Superior temporal gyrus (tissue), 1 donor: ENCODE results near the gene EEF2K.
A peak's percentile ranks its signal among the peaks of the same experiment; 100 is the strongest.

Source experiments
- DNase-seq: peaks from one replicate; pipeline ENCODE4 v3.0.0-alpha.2; 2016; ENCODE audit errors: extremely low spot score

EEF2K gene

DNA sequence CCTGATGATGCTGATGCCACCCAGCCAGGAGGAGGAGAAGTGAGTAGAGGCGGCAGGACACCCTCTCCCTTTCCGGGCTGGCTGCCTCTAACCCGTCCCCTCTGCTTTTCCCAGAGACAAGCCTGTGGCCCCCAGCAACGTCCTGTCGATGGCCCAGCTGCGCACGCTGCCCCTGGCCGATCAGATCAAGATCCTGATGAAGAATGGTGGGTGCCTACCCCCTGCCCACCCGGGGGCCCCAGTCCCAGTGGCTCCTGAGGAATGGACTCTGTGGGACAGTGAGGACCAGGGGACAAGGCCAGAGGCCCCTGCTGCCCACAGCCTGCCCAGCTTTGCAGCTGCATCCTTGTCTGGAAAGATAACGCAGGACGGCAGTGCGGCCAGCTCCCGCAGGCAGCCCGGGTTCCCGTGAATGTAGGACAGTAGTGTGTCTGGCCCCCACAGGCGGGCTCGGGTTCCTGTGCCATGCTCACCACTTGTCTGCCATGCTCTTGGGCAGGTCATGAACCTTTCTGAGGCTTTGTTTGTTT is 111.0 kb downstream of the EEF2K start:
- DNase-seq, result no peak

DNA sequence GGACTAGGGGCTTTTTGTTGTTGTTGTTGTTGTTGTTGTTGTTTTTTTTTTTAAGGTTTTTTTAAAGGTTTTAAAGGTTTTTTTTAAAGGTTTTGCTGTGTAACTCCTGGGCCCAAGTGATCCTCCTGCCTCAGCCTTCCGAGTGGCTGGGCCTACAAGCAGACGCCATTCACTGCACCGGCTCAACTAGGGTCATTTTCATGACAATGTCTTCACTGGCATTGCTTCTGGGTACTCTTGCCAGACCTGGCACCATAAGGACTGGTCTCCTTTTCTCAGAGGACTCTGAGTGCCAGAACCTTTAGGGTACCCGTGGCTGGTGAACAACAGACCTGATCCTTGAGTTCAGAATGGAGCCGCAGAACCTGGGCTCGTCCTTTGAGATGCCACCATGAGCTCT is 111.5 kb downstream of the EEF2K start:
- DNase-seq, result no peak

DNA sequence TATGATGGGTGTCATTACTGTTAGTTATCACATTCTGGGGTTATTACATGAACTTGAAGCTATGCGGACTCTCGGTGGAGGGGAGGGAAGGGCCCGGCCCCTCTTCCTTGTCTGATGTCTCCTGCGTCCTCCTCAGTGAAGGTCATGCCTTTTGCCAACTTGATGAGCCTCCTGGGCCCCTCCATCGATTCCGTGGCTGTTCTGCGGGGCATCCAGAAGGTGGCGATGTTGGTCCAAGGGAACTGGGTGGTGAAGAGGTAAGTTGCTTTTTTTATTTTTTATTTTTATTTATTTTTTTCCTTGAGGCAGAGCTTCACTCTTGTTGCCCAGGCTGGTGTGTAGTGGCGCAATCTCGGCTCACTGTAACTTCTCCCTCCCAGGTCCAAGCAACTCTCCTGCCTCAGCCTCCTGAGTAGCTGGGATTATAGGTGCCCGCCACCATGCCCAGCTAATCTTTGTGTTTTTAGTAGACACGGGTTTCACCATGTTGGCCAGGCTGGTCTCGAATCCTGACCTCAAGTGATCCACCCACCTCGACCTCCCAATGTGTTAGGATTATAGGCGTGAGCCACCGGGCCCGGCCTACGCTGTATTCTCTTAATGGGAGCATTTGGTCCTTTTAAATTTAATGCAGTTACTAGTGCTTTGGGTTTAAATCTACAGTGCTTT is 112.7 kb downstream of the EEF2K start:
- no peak for DNase-seq

DNA sequence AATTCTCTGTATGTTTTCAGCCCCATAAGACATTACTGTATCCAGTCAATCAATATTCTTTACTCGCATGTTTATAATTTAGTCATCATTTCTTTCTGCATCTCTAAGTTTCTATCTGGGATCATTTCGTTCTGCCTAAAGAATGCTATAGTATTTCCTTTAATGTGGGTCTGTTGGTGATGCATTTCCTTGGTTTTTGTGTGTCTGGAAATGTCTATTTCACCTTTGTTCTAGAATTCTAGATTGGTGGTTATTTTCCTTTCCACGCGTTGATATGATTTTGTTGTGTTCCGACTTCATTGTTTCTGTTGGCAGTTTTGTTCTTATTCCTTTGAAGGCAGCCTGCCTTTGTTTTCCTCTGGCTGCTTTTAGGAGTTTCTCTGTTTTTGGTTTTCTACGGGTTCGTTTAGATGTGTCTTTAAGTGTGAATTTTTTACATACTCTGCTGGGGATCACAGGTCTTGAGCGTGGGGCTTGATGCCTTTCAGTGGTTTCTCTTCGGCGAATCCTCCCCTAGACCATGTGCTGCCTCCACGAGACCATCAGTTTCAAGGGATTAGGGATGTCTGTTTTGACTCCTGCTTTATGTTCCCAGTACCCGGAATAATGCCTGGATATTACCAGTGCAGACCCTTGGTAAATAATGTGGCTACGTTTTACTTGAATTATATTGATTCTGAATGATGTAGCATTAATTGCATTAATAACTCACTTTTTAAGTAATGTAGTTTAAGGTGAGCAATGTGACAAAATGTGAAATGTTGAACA is 114.7 kb downstream of the EEF2K start:
- no peak for DNase-seq

DNA sequence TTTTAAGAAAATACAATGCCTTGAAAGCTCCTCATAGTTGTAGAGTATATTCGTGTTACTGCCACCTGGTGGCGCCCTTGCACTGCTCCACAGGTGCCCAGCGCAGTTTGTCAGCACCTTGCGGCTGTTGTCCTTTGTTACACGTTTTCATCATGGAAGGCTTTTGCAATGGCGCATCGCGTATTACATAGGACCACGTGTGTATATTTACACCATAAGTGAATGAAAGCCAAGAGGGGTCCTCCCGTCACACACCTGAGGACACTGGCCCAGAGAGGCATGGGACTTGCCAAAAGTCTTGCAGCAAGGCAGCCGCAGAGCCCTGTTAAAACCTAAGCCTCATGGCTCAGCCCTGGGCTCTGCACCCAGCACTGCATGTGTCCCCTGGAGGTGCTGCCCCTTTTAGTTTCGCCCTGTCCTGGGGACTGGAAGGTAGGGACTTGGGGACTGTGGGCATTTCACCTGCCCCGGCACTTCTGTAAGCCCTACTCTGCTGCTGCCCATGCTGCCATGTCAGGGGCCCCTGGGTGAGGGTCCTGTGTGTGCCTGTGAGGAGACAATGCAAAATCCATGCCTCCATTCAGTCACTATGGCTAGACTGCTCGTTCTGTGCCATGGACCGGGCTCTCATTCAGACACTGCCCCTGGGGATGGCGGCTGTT is 115.4 kb downstream of the EEF2K start:
- DNase-seq, result peak; percentile 81

DNA sequence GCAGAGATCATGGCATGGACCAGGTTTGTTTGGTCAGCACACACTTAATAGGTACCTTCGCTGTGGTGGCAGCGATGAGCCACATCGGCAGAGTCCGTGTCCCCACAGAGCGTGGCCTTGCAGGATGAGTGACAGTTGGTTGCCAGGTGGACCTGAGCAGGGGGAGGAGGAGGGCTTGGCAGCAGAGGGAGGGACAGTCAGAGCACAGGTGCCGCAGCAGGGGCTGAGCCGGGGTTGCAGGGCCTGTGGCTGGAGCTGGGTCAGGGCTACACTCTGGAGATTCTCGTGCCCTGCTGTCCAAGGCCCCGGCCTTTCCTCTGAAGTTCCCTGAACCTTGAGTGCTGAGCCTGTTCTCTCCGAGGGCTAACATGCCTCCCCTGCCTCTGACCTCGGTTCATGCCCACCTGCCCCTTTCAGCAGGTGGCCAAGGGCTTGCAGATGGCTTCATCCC is 116.0 kb downstream of the EEF2K start:
- DNase-seq, result no peak

DNA sequence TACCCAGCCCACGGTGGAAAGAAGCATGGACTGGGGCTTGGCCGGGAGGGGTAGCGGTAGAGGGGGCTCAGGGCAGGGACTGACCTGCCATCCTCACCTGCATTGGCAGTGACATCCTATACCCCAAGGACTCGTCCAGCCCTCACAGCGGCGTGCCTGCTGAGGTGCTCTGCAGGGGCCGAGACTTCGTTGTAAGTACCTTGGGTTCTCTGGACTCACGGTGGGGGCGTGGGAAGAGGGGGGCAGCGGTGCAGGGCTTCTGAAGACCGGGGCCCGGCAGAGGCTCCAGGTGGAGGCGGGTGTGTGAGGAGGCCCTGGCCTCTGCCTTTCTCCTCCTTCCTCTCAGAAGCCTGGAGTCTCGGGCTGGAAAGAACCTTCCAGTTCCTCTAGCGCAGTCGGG is 116.7 kb downstream of the EEF2K start:
- no peak for DNase-seq

DNA sequence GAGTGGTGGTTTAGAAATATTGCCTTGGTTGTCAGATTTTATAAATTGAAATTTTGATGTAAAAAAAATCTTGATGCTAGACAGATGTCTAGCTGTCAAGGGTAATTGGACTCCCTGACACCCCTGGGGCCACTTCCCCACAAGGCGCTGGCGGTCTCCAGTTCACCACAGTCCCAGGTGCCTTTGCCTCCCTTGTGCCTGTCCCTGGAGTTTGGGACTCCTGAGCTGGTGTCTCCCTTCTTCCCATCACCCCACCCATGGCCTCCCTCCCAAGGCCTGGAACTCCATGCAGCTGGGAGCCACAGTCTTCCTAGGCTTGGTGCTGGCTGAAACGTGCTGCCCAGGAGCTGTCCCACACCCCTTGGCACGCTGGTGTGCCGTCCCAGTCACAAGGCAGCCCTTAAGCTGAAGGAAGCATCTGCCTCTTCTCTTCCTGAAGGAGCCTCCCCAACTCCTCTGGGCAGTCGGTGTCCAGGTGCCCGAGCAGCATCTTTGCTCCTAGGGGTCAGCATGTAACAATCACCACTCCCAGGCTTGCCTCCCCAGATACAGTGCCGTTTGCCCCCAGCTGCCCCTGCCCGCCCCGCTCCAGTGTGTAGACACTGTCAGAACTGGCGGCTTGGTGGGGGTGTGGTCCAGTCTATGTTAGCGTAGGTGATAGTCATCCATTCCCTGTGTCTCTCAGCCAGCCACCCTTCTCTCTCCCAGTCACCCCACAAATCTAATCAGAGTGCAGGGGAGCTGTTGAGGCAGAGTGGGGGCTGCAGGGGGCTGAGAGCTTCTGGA is 117.3 kb downstream of the EEF2K start:
- DNase-seq, result no peak

DNA sequence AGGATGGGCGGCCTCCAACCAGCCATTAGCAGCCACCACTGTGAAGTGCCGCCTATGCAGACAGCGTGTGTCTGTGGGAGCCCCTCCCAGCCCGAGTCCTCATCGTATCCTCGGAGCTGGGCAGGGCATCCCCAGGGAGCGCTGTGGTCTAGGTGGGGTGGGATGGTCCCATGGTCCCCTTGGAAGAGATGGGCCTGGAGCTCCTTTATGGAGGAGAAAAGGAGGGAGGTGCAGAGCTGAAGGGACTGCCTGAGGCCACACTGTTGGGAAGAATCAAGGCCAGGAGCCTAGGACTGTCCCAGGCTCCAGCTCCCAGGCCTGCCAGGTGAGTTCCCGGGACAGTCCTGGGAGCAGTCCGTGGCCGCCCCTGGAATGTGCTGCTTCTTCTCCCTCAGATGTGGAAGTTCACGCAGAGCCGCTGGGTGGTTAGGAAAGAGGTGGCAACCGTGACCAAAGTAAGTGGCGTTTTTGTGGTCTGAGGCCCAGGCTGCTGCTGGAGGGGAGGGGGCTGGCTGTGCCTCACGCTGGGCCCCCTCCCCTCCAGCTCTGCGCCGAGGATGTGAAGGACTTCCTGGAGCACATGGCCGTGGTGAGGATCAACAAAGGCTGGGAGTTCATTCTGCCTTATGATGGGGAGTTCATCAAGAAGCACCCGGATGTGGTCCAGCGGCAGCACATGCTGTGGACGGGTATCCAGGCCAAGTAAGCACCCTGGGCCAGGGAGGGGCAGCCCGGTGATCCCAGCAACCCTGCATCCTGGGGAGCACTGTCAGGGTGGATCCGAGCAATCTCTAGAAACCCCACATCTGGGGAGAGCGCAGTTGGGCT is 118.1 kb downstream of the EEF2K start:
- no peak for DNase-seq

DNA sequence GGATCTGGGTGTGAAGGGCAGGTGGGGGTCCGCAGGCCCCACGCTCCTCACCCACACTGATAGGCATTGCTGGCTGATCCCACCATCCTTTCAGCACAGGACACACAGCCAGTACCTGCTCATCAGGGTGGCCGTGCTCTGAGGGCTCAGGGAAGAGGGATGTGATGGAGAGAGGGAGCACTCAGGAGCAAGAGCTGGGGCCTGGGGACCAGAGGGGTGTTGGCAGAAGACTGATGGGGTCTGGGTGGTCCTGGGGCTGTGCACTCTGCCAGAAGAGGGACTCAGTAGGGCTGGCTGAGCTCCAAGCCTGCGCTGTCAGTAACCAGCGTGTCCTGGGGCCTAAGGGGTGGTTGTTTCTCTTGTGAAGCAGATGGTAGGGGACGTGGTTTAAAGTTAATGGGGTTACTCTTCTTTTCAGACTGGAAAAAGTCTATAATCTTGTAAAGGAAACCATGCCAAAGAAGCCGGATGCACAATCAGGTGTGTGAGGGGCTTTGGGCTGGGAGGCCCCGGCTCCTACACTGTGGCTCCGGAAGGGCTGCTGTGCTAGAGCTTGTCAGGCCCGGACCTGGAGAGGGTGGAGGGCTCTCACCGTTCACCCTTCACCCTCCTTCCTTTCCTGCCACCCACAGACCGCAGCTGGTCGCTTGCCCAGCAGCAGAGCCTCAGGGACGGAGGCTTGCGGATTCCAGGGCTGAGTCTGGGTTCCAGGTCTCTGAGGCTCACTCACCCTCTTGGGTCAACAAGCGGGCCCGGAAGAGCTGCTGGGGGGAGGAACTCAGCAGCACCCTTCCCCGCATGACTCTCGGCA is 118.9 kb downstream of the EEF2K start:
- DNase-seq, result no peak

DNA sequence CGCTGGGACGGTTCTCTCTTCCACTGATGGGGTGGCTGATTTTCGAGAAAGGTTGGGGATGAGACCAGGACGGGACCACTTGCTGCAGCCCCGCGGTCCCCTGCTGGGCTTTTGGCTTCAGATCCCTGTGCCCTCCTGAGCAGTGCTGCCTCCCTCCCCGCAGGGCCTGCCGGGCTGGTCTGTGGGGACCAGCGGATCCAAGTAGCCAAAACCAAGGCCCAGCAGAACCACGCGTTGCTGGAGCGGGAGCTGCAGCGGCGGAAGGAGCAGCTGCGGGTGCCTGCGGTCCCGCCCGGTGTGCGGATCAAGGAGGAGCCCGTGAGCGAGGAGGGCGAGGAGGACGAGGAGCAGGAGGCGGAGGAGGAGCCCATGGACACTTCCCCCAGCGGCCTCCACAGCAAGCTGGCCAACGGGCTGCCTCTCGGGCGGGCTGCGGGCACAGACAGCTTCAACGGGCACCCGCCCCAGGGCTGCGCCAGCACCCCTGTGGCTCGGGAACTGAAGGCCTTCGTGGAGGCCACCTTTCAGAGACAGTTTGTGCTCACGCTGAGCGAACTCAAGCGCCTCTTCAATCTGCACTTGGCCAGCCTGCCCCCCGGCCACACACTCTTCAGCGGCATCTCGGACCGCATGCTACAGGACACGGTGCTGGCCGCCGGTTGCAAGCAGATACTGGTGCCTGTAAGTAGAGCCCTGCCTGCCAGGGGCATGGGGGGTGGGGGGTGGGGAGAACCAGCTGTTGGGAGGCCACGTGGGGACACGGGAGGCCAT is 119.7 kb downstream of the EEF2K start:
- no peak for DNase-seq

DNA sequence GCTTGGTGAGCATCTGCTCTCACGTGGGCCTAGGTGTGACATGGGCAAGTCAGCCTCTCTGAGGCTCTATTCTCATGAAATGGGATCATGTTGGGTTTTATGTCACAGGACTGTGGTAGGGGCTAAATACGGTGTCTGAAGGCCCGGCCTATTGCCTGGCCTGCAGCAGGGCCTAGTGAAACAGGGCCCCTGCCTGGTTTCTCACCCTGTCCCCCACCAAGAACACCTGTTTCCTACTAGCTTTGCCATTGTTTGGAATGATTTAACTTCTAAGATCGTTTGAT is 120.2 kb downstream of the EEF2K start:
- DNase-seq, result no peak

DNA sequence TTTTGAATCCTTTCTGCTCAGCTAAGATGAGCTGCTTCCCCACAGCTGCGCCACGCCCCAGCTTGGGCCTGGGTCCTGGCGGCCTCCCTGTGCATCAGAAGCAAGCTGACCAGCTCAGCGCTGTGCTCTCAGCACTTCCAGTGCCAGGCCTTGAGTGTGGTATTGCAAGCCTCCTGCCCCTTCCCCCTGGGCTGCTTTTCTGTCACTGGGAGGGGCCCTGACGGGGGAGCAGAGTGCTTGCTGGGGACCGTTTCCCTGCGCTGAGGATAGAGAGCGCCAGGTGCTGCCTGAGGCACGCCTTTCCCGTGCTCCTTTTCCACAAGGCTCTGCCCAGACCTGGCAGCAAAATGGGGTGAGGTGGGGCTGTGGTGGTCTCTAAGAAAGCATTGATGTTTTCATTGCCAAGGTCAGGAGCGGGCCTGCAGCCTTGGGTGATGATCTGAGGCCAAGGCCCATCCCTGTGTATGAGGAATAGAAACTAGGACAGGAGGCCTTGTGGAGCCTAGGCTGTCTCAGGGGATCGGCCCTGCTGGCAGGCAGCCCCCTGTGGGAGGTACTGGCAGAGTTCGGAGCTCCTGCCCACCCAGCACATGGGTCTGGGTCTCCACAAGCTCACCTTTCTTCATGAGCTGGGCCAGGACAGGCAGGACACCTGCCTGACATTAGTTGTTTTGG is 120.8 kb downstream of the EEF2K start:
- no peak for DNase-seq

DNA sequence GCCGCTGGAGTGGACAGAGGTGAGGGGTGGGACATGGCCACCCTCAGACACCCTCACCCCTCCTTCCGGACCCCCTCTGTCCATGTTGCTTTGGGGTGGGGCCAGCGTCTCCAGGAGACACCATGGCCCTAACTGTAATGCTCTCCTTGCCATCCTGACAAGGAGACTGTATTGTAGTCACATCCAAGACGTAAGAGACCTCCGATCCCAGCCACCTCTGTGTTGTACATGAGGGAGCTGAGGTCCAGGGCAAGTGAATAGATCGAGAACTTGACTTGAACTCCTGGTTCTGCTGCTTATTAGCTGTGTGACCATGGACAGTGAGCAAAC is 121.3 kb downstream of the EEF2K start:
- DNase-seq, result no peak

DNA sequence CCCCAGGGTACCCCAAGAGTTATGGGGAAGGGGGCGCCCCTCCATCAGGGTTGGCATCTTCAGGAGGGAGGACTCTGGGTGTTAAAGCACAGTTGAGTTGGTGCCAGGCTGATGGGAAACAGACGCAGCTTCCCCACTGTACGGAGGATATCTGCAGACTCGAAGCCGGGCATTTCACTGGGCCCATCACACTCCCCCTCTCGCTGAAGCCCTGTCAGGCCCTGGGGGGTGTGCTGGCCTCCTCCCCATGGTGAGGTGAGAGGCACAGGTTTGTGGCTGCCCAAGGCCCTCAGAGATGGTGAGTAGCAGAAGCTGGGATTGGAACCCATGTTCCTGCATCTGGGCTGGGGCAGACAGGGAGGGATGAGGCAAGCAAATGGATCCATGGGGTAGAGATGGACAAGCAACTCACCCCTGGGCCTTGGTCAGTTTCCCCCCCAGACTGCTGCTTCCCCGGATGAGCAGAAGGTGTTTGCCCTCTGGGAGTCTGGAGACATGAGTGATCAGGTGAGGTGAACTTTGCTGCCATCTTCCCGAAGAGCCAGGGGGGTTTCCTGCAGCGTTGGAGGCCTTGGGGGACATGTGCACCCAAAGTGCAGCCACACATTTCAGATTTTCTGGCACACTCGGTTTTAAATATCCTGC is 122.1 kb downstream of the EEF2K start:
- DNase-seq, result no peak

DNA sequence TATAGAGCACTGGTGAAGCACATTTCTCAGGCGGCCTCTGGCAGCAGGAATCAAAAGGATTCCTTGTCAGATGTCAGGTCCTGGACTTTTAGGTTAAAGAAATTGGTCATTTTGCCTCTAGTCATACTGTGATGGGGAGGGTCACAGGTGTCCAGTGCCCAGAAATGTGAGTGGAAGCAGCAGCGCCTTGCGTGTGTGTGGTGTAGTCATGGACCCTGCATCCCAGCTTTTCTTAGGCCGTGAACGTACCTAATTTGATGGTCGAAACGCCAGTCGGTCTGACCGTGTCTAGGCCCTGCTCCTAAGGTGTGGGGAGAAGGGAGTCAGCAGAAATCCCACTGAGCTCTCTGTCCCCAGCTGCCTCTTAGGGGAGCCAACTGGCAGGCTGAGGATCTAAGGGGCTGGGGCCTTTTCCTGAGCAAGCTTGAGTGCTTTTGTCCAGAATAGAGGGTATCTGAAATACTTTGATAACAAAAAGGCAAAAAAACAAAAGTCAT is 123.2 kb downstream of the EEF2K start:
- DNase-seq, result no peak

DNA sequence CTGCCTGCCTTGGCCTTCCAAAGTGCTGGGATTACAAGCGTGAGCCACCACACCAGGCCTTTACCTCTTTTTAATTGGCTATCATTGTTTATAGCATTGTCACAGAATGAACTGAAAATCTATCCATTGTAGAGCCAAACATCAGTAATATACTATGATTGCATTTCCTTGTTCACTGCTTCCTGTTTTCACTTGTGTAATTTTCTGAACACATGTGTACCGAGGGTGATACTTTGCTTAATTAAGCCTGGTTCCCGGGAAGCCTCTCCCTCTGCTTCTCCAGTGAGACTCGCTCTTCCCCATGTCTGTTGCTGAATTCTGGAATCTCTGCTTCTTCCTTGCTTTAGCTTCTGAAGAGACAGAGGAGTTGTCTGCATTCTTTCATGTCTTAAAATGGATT is 124.2 kb downstream of the EEF2K start:
- no peak for DNase-seq

DNA sequence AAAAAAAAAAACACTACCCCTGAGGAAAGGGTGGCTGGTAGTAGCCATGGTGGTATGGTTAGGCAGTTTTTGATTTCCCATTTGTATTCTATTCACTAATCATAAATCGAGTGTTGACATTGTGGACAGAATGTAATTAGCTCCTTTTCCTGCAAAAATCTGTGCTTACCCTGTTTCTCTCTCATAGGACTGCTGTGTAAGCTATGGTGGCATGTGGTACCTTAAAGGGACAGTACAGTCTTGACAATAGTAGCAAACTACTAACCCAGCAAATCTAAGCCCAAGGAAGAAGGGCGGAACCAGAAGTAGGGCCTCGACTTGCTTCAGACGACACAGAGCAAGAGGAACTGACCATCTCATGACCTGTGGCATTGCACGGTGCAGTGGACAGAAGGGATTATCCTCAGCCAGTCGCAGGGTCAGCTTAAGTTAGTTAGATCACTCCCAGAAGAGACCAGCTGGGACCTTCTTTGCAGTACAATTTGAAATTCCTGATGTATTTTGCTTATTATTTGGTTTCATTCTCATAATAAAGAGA is 127.4 kb downstream of the EEF2K start:
- DNase-seq, result no peak
